GM12892 (cell line): Measurements from ENCODE around the gene TMEM270.

Experiments
- DNase-seq: peaks from one replicate; pipeline ENCODE4 v3.0.0; 2011; ENCODE audit not compliant: insufficient read length
- FAIRE-seq: peaks from 2 replicates; lab custom pipeline; 2011; peaks lifted over from hg19 to GRCh38; lab: Jason Lieb, UNC
- POLR2A ChIP-seq: IDR thresholded peaks from 2 replicates; pipeline ENCODE4 v1.6.1; 2011; ENCODE audit warnings: low read depth, low read length, control low read depth
- POLR2AphosphoS5 ChIP-seq: IDR thresholded peaks from 2 replicates; pipeline ENCODE4 v1.6.1; 2011; ENCODE audit warnings: low read depth, low read length, control low read depth
- TAF1 ChIP-seq: IDR thresholded peaks from 2 replicates; pipeline ENCODE4 v1.6.1; 2011; ENCODE audit warnings: low read depth, mild to moderate bottlenecking, control low read depth, low read length, borderline replicate concordance

The TMEM270 gene

GRCh38 chr7:73847941-73848723, 12.8 kb upstream of the TMEM270 start:
- FAIRE-seq, result no peak
- DNase-seq, result no peak
- no peak for TF ChIP-seq POLR2AphosphoS5

GRCh38 chr7:73850781-73851207, 10.2 kb upstream of the TMEM270 start:
- TF ChIP-seq TAF1 (no peak), POLR2A (no peak), POLR2AphosphoS5 (no peak)

GRCh38 chr7:73851410-73852338, 9.3 kb upstream of the TMEM270 start:
- TF ChIP-seq TAF1 (no peak), POLR2A (no peak), POLR2AphosphoS5 (no peak)
- no peak for DNase-seq

More at GRCh38 chr7:73850781-73851207, 10.2 kb upstream of the TMEM270 start:
- no peak for FAIRE-seq
- DNase-seq, result no peak

GRCh38 chr7:73852500-73852899, 8.5 kb upstream of the TMEM270 start:
- DNase-seq, result no peak
- no peak for FAIRE-seq

More at GRCh38 chr7:73851410-73852338, 9.3 kb upstream of the TMEM270 start:
- no peak for FAIRE-seq

GRCh38 chr7:73856941-73857340, 4.0 kb upstream of the TMEM270 start:
- no peak for TF ChIP-seq POLR2AphosphoS5
- no peak for TF ChIP-seq POLR2A
- no peak for TF ChIP-seq TAF1
- DNase-seq (no peak), FAIRE-seq (no peak)

More at GRCh38 chr7:73852500-73852899, 8.5 kb upstream of the TMEM270 start:
- TF ChIP-seq POLR2A, result no peak

GRCh38 chr7:73858807-73859206, 2.2 kb upstream of the TMEM270 start:
- no peak for FAIRE-seq
- TF ChIP-seq POLR2AphosphoS5 (no peak), TAF1 (no peak), POLR2A (no peak)
- no peak for DNase-seq

- FAIRE-seq, result no peak
- no peak for TF ChIP-seq POLR2AphosphoS5
- no peak for TF ChIP-seq POLR2A
Observed at GRCh38 chr7:73861305-73861704, 346 bp downstream of the TMEM270 start.

GRCh38 chr7:73864981-73865711, 4.2 kb downstream of the TMEM270 start:
- DNase-seq (no peak), FAIRE-seq (no peak)
- TF ChIP-seq POLR2AphosphoS5 (no peak), TAF1 (no peak), POLR2A (no peak)

More at GRCh38 chr7:73861305-73861704, 346 bp downstream of the TMEM270 start:
- DNase-seq, result no peak

- FAIRE-seq (no peak), DNase-seq (no peak)
- TF ChIP-seq TAF1 (no peak), POLR2A (no peak), POLR2AphosphoS5 (no peak)
Observed at GRCh38 chr7:73865738-73866445, 4.9 kb downstream of the TMEM270 start.

- no peak for FAIRE-seq
- TF ChIP-seq TAF1 (no peak), POLR2AphosphoS5 (no peak), POLR2A (no peak)
Observed at GRCh38 chr7:73866446-73866767, 5.4 kb downstream of the TMEM270 start.

GRCh38 chr7:73869011-73869798, 8.2 kb downstream of the TMEM270 start:
- FAIRE-seq (no peak), DNase-seq (no peak)
- TF ChIP-seq TAF1, result no peak
- no peak for TF ChIP-seq POLR2AphosphoS5
- no peak for TF ChIP-seq POLR2A

More at GRCh38 chr7:73866446-73866767, 5.4 kb downstream of the TMEM270 start:
- no peak for DNase-seq
